HG02852 (cell line): Measurements from ENCODE around the gene PIK3R2.
"Not testable (repeated sequence)": the region's sequence is repeated elsewhere in the genome, so short reads cannot be mapped to it uniquely, and the experiment has no call there.

ENCODE experiments used
- ATAC-seq: cut with Tn5 transposase; IDR thresholded peaks from one replicate; pipeline ENCODE4 v1.9.1; 2021; ENCODE audit warnings: mild to moderate bottlenecking, moderate library complexity; ENCODE audit not compliant: unreplicated experiment

PIK3R2 gene

DNA sequence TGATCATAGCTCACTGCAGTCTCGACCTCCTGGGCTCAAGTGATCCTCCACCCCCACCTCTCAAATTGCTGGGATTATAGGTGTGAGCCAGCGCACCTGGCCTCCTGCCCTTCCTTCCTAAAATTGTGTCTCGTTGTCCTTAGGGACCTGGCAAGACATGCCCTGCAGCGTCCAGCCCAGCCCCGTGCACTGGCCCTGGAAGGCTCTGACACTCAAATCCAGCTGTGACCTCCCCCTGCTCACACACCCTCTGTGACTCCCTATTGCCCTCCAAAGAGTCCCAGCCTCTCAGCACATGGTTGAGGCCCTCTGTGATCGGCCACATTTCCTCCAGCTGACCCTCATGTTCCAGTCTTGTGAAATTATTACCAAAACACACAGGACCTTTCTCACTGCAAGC is 45.0 kb downstream of the PIK3R2 start:
- no peak for ATAC-seq

DNA sequence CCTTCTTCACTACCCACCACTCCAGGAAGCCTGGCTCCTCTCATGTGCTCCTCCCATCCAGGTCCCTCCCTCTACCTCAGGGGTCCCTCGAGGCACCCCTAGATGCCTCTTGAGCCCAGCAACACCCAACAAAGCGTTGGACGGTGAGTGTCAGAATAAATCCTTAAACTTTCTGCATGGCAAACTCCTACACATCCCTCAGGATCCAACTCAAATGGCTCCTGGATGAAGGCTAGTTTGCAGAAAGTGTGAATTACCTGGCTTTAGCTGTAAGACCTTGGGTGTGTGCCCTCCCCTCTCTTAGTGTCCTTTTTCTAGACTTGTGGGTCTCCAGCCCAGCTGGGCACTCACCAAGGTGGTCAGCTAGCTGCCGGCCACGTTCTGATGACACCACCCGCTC is 45.4 kb downstream of the PIK3R2 start:
- no peak for ATAC-seq

- ATAC-seq = no peak
These were observed 49.4 kb downstream of the PIK3R2 start for GRCh38 chr19:18202397-18202777.

DNA sequence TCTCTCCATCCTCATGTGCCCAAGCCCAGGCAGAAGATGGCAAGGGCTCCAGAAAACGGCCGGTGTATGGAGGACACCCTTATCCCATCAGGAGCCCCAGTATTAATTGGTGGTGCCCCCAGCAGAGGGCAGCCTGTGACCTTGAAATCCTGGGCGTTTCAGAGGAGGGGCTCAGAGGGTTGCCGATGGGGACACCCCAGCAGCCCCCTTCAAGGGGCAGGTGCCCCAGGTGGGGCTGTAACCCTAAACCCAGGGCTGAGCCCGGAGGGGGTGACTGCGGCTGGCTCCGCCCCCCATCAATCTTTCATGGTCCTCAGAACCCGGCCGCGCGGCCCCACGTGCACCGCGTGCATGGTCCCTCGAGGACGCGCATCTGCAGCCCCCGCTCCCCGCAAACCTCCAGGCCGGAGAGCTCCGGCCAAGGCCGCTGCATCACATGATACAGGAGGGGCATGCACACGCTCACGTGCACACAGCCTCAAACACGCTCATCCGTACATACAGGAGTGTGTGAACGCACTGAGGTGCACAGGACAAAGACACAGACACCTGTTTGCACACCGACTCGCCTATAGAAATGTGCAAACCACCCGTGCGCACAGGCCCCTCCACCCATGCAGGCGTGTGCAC is 49.9 kb downstream of the PIK3R2 start:
- ATAC-seq = no peak

GRCh38 chr19:18203408-18203862 is 50.5 kb downstream of the PIK3R2 start:
- ATAC-seq = peak; percentile 19

DNA sequence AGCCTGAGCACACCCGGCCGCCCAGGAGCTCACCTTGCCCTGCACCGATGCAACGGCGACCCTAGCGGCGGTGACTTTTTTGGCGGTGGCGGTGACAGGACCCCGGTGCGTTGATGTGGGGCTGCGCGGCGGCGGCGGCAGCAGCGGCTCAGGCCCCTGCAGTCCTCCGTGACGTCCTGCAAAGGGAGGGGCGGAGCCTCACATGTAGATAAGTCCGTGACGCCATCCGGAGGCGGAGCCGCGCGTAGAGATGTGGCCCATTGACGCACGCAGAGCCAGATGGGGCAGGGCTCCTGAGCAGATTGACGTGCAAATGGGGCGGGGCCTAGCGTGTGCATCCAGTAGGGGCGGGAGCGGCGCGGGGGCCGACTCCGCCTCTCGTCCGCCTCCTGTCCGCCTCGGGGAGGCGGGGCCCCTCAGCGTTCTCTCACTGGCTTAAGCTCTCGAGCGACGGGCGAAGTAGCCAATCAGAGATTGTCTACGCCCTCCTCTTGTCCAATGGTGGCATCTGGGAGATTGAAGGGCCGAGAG is 51.0 kb downstream of the PIK3R2 start, which contains the start of gene RAB3A:
TSS of gene RAB3A (minus strand) at position 180 of the 531 bp plus-strand sequence. CDS start 1,302 bp downstream, outside the sequence.
- ATAC-seq = peak; percentile 83

GRCh38 chr19:18204394-18205199 is 51.6 kb downstream of the PIK3R2 start:
- ATAC-seq = peak; percentile 5

DNA sequence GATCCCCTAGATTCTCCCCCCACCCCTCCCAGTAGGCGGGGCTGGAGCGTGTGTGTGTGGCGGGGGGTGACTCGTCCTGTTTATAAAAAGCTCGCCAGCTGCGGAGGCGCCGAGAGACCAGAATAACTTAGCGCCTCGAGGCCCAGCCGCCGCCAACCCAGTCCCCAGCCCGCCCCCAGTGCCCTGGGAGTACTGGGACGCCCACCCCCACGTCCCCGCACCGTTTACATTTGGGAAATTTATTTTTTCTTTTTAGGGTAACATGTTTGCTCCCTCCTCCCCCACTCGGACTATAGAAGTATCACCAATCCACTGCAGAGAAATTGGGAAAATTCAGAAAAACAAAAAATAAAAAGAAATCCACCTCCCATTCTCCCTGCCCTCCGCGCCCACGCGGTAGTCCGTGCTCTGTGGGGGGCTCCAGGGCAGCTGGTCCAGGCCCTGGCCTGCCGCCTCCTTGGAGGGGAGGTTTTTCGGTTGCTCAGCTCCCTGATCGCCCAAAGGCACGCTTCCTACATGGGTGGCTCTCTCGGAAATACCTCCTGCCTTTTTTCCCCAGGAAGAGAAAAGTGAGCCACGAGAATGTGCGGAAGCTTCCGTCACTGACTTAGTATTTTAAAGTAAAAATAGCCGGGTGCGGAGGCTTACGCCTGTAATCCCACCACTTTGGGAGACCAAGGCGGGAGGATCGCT is 52.4 kb downstream of the PIK3R2 start:
- no peak for ATAC-seq

DNA sequence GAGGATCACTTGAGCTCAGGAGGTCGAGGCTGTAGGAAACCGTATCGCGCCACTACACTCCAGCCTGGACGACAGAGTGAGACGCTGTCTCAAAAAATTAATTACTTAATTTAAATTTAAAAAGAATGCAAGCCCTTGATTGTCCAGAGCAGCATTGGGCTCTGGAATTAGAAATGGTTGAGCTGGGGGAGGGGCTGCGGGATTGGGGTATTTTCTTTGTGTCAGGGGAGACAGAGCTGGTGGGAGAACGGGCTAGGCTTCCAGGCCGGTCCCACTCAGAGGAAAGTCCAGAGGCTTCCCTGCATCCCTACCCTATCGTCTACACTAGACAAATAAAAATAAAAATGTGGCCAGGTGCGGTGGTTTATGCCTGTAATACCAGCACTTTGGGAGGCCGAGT is 53.1 kb downstream of the PIK3R2 start:
- ATAC-seq = no peak

DNA sequence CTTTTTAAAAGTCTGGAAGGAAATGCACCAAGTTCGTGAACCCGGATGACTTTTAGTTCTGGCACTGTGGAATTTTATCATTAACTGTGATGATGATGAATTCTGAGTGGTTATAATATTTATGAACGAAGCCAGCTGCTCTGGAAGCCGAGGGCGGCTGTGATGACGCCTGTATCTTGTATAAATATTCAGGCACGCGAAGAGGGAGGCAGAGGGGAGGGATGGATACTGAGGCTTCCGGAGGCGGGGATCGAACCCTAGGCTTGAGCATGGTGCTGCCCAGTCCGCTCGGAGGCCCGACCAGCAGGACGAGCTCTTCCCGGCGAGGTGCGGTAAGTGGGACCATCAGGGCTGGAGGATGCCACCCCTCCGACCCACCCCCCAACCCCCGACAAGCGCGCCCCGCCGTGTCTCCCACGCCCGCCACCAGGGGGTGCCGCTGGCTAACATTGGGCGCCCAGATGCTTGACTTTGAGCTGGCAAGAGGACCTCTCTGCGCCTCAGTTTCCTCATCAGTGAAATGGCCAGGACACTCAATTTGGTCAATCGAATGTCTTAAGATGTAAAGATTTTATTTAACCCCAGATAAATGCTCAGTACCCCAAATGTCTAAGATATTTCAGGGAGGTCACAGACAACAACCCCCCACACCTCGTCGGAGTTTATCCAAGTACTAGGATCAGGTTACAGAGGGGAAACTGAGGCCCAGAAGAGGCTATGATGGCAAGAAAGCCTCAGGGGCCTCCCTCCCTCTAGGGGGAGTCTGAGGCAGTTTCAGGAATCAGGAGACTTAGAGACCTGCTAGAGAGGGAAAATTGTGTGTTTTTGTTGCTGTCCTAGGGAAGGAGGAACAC is 55.4 kb downstream of the PIK3R2 start:
- no peak for ATAC-seq

DNA sequence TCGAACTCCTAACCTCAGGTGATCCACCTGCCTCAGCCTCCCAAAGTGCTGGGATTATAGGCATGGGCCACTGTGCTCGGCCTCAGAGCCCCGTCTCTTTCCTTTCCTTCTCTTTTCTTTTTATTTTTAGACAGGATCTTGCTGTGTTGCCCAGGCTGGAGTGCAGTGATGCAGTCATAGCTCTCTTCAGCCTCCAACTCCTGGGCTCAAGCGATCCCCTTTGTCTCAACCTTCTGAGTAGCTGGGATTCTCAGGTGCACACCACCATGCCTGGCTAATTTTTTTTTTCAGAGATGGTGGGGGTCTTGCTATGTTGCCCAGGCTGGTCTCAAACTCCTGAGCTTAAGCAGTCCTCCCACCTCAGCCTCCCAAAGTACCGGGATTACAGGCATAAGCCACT is 56.9 kb downstream of the PIK3R2 start:
- not testable (repeated sequence) for ATAC-seq

GRCh38 chr19:18211683-18212082 is 58.7 kb downstream of the PIK3R2 start:
- no peak for ATAC-seq

- no peak for ATAC-seq
These were observed 61.9 kb downstream of the PIK3R2 start for GRCh38 chr19:18214779-18215433.

GRCh38 chr19:18216789-18217188 is 63.8 kb downstream of the PIK3R2 start:
- no peak for ATAC-seq

- ATAC-seq = no peak
These were observed 65.2 kb downstream of the PIK3R2 start for GRCh38 chr19:18218159-18218558.

- ATAC-seq = no peak
These were observed 65.6 kb downstream of the PIK3R2 start for GRCh38 chr19:18218600-18218999.
